Transverse colon (tissue), 4 donors: ENCODE measurements around the gene CEP83.

Experiments
- EP300 ChIP-seq: sonication (generic); formaldehyde crosslinking; IDR thresholded peaks from one replicate; pipeline ENCODE4 v1.6.1; 2017; ENCODE audit warnings: antibody characterized with exemption, low read depth
- POLR2A ChIP-seq: fragments of 450-650 bp; IDR thresholded peaks from one replicate; pipeline ENCODE4 v1.6.1; 2016; ENCODE audit warnings: antibody characterized with exemption, mild to moderate bottlenecking, moderate library complexity
- POLR2AphosphoS5 ChIP-seq, 3 donors: sonication (generic); formaldehyde crosslinking; IDR thresholded peaks; one replicate each; pipeline ENCODE4 v1.6.1; 2016; ENCODE audit warnings: antibody characterized with exemption in 3 of 3
- TF ChIP-seq, protein P1 (sequence below), 5 experiments: fragments of 200-600 bp in 3 of 5; fragments of 450-650 bp in 2 of 5; sonication (generic) in 3 of 5; IDR thresholded peaks; 1 replicate in 2 of 5; 2 replicates in 3 of 5; pipeline ENCODE4 v1.5.1; 2016 to 2017; ENCODE audit warnings: antibody characterized with exemption in 5 of 5, inconsistent platforms in 3 of 5, mild to moderate bottlenecking in 2 of 5, moderate library complexity in 1 of 5

DNA sequence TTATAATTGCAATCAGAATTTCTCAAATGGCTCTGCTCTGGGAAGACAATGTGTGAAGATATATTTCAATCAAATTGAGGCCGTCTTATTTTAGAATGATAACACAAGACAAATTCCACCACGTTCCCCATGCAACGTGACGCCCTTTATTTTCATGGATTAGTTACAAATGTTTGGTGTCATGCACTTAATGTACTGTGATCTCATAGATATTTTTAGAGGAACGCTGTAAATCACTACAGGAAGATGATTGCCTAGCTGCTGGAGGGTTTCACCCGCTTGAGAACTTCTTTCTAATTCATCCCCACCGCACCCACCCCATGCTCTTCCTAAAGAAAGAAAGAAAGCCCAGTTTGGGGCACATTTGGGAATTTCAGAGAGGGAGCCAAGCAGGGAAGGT lies 194.1 kb downstream of the CEP83 start:
- TF ChIP-seq, protein P1, sequence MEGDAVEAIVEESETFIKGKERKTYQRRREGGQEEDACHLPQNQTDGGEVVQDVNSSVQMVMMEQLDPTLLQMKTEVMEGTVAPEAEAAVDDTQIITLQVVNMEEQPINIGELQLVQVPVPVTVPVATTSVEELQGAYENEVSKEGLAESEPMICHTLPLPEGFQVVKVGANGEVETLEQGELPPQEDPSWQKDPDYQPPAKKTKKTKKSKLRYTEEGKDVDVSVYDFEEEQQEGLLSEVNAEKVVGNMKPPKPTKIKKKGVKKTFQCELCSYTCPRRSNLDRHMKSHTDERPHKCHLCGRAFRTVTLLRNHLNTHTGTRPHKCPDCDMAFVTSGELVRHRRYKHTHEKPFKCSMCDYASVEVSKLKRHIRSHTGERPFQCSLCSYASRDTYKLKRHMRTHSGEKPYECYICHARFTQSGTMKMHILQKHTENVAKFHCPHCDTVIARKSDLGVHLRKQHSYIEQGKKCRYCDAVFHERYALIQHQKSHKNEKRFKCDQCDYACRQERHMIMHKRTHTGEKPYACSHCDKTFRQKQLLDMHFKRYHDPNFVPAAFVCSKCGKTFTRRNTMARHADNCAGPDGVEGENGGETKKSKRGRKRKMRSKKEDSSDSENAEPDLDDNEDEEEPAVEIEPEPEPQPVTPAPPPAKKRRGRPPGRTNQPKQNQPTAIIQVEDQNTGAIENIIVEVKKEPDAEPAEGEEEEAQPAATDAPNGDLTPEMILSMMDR (IDR thresholded peaks at IDR 0.05), result no peak
- TF ChIP-seq POLR2A (no peak), POLR2AphosphoS5 (IDR thresholded peaks at IDR 0.05) (no peak), EP300 (no peak)
